GM19452 (cell line): ENCODE data around the gene PRR9.

Experiments used
- ATAC-seq: cut with Tn5 transposase; IDR thresholded peaks from one replicate; pipeline ENCODE4 v1.9.1; 2021; ENCODE audit not compliant: unreplicated experiment

PRR9 gene

GRCh38 chr1:153262462-153263157, 45.2 kb downstream of the PRR9 start:
- no peak for ATAC-seq

- ATAC-seq, result no peak
Measured at GRCh38 chr1:153265457-153265856, 48.1 kb downstream of the PRR9 start.
